Neutrophil (primary cell): ENCODE data around the gene C9orf152.
"Not testable (repeated sequence)": the region's sequence is repeated elsewhere in the genome, so short reads cannot be mapped to it uniquely, and the experiment has no call there.

Source experiments
- H3K27ac ChIP-seq: fragments of 200-600 bp; sonication (generic); 2 replicates; pipeline ENCODE4 v1.5.1; 2016; ENCODE audit warnings: mild to moderate bottlenecking, moderate library complexity
- H3K27me3 ChIP-seq: fragments of 200-600 bp; sonication (generic); 2 replicates; pipeline ENCODE4 v1.6.0; 2016; ENCODE audit warnings: mild to moderate bottlenecking
- H3K36me3 ChIP-seq: fragments of 200-600 bp; sonication (generic); 2 replicates; pipeline ENCODE4 v1.5.1; 2017
- H3K4me1 ChIP-seq, 2 experiments: fragments of 200-600 bp in 1 of 2; sonication (generic) in 1 of 2; 1 replicate in 1 of 2; 2 replicates in 1 of 2; pipeline versions ENCODE4 v1.5.1 to v1.6.1; 2013 to 2016; ENCODE audit warnings: low read depth in 1 of 2, low read length in 1 of 2, mild to moderate bottlenecking in 1 of 2, moderate library complexity in 1 of 2; ENCODE audit not compliant: control insufficient read depth in 1 of 2, insufficient read depth in 1 of 2
- H3K4me3 ChIP-seq, 2 experiments: fragments of 200-600 bp in 1 of 2; sonication (generic) in 1 of 2; 1 replicate in 1 of 2; 2 replicates in 1 of 2; pipeline ENCODE4 v1.5.1; 2013 to 2016; ENCODE audit warnings: low read depth in 1 of 2, low read length in 1 of 2, mild to moderate bottlenecking in 1 of 2, moderate library complexity in 1 of 2
- H3K9me3 ChIP-seq: fragments of 200-600 bp; sonication (generic); 2 replicates; pipeline ENCODE4 v1.5.1; 2016
- TF ChIP-seq, protein P1 (sequence below): fragments of 200-600 bp; sonication (generic); IDR thresholded peaks from 2 replicates; pipeline ENCODE4 v1.5.1; 2016; ENCODE audit warnings: antibody characterized with exemption

The C9orf152 gene

DNA sequence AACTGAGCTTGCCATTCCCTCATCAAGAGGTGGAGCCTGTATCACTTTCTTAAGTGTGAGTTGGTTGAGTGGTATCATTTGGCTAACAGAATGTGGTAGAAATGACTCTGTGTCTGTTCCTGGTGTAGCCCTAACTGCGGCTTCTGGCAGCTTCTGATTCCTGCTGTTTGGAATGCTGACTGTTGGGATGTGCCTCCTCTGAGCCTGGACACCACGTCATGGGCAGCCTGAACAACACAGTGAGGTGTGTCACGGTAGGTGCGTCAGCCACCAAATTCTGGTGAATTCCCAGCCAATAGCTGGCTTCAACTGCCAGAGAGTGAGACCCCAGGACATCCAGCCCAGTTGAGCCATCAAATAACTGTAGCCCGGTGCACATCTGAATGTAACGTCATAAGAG lies 6.1 kb upstream of the C9orf152 start:
- H3K9me3 ChIP-seq: no peaks in the 10 kb centered on the region
- TF ChIP-seq, protein P1, sequence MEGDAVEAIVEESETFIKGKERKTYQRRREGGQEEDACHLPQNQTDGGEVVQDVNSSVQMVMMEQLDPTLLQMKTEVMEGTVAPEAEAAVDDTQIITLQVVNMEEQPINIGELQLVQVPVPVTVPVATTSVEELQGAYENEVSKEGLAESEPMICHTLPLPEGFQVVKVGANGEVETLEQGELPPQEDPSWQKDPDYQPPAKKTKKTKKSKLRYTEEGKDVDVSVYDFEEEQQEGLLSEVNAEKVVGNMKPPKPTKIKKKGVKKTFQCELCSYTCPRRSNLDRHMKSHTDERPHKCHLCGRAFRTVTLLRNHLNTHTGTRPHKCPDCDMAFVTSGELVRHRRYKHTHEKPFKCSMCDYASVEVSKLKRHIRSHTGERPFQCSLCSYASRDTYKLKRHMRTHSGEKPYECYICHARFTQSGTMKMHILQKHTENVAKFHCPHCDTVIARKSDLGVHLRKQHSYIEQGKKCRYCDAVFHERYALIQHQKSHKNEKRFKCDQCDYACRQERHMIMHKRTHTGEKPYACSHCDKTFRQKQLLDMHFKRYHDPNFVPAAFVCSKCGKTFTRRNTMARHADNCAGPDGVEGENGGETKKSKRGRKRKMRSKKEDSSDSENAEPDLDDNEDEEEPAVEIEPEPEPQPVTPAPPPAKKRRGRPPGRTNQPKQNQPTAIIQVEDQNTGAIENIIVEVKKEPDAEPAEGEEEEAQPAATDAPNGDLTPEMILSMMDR: no peak
- no peaks in the 10 kb centered on the region for H3K4me1 ChIP-seq
- no peaks in the 10 kb centered on the region for H3K36me3 ChIP-seq
- H3K27me3 ChIP-seq: no peaks in the 10 kb centered on the region
- H3K27ac ChIP-seq: no peak overlapping the region
- no peak overlapping the region for H3K4me3 ChIP-seq

DNA sequence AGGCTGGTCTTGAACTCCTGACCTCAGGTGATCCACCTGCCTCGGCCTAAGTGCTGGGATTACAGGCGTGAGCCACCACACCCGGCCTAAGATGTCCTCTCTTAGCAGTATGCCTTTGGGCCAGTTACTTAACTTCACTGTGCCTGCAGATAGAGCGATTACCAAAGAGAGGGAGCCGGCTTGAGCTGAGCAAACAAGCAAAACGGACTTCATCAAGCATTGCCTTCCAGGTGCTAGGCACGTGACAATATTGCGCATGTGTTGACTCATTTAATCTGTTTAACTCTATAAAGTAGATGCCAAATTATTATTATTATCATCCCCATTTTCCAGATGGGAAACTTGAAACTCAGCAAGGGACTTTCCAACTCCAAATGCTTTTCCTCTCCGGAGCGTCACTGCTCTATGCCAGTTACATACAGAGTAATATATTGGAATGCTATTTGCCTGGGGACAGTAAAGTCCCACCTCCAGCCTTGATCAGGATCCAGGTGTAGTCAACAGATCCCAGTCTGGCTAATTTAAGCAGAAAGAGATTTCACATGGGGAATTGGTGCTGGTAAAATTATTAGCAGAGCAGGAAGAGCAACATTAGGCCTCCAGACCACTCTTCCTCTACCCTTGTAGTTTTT lies 5.6 kb upstream of the C9orf152 start:
- TF ChIP-seq, protein P1: no peak
- Histone ChIP-seq H3K27ac (no peak overlapping the region), H3K4me3 (no peak overlapping the region), H3K27me3 (no peaks in the 10 kb centered on the region), H3K36me3 (no peaks in the 10 kb centered on the region), H3K9me3 (no peaks in the 10 kb centered on the region), H3K4me1 (no peaks in the 10 kb centered on the region)

DNA sequence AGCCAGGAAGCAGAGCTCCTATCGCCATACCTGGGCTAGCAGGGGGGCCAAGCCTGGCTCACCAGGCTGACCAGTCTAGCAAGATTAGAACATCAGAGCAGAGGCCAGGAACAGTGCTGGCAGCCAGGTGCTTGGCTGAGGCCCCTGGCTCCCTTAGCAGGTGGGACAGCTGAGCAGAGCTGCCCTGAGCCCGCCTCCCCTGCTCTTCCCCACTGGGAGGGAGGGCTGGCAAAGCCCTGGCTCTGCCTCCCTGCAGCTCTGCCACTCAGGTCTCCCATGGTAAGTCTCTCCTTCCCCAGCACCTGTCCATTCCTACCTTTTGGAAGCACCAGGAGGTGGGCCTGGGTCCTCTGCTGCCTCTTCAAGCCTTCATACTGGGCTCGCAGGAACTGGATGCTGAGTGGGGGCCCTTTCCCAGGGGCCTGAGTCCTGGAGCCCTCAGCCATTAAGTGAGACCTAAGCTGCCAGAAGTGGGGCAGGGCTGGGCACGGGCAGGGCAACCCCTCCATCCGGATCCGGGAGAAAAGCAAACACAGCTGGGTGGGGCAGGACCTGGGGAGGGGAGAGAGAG lies 803 bp downstream of the C9orf152 start:
- no peak overlapping the region for H3K4me3 ChIP-seq
- H3K27ac ChIP-seq: no peak overlapping the region
- H3K36me3 ChIP-seq: no peaks in the 10 kb centered on the region
- TF ChIP-seq, protein P1: no peak
- no peaks in the 10 kb centered on the region for H3K27me3 ChIP-seq
- H3K4me1 ChIP-seq: no peaks in the 10 kb centered on the region
- no peaks in the 10 kb centered on the region for H3K9me3 ChIP-seq

DNA sequence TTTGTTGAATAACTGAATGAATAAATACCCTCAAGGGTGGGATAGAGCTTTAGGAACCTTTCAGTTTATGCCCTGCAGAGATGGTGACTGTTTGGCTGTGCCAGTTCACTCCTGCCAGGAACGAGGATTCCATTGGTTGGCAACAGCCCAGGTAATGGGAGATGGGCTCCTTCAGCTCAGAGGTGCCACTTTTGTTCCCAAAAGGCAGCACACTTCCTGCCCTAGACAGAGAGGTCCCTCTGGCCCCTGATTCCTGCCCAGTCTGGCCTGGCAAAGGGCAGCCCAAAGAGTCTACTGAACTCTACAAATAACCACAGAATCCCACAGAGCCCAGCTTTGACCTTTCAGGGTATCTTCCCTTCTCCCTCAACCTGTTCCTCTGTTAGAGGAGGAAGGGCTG lies 1.6 kb downstream of the C9orf152 start:
- H3K27me3 ChIP-seq: no peaks in the 10 kb centered on the region
- TF ChIP-seq, protein P1: no peak
- no peaks in the 10 kb centered on the region for H3K4me1 ChIP-seq
- H3K36me3 ChIP-seq: no peaks in the 10 kb centered on the region
- no peak overlapping the region for H3K4me3 ChIP-seq
- no peaks in the 10 kb centered on the region for H3K9me3 ChIP-seq
- no peak overlapping the region for H3K27ac ChIP-seq

DNA sequence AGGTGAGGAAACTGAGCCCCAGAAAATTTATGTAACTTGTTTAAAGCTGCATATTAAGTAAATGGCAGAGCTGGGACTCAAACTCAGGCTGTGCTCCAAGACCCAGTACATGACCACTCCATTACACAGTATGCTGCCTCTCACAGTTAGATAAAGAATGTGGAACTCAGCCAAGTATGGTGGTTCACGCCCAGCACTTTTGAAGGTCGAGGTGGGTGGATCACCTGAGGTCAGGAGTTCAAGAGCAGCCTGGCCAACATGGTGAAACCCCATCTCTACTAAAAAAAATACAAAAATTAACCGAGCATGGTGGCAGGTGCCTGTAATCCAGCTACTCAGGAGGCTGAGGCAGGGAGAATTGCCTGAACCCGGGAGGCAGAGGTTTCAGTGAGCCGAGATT lies 2.3 kb downstream of the C9orf152 start:
- H3K4me3 ChIP-seq, H3K9me3 ChIP-seq, H3K27me3 ChIP-seq, H3K4me1 ChIP-seq, H3K27ac ChIP-seq, H3K36me3 ChIP-seq: not testable (repeated sequence)

DNA sequence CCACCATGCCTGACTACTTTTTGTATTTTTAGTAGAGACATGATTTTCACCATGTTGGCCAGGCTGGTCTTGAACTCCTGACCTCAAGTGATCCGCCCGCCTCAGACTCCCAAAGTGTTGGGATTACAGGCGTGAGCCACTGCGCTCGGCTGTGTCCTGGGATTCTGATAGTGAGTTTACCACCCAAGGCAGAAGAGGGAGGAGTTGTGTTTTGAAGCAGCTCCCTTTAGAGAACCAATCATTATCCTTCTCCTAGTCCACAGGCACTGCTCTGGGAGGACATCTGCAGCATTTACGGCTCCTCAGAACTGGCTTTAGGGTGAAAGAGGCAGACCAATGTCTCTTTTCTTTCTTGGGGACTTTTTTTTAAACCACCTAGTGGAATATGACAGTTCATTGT lies 5.7 kb downstream of the C9orf152 start:
- Histone ChIP-seq H3K4me1 (no peaks in the 10 kb centered on the region), H3K27ac (no peak overlapping the region)
- TF ChIP-seq, protein P1: no peak

More for the DNA sequence above, 5.7 kb downstream of the C9orf152 start:
- no peaks in the 10 kb centered on the region for H3K27me3 ChIP-seq
- H3K4me3 ChIP-seq: no peak overlapping the region
- H3K9me3 ChIP-seq: no peaks in the 10 kb centered on the region
- H3K36me3 ChIP-seq: no peaks in the 10 kb centered on the region
